ENCODE data around the gene MORN1. TPM values are rescaled to one million over a fixed set of nuclear protein-coding genes. Genes with fewer than 3 reads are reported as not detected.
"Not testable (repeated sequence)": the region's sequence is repeated elsewhere in the genome, so short reads cannot be mapped to it uniquely, and the experiment has no call there.

The MORN1 gene
- total RNA-seq, 4 donors from 2014 or later = 5.0 to 14.6 (median 9.2) TPM

DNA sequence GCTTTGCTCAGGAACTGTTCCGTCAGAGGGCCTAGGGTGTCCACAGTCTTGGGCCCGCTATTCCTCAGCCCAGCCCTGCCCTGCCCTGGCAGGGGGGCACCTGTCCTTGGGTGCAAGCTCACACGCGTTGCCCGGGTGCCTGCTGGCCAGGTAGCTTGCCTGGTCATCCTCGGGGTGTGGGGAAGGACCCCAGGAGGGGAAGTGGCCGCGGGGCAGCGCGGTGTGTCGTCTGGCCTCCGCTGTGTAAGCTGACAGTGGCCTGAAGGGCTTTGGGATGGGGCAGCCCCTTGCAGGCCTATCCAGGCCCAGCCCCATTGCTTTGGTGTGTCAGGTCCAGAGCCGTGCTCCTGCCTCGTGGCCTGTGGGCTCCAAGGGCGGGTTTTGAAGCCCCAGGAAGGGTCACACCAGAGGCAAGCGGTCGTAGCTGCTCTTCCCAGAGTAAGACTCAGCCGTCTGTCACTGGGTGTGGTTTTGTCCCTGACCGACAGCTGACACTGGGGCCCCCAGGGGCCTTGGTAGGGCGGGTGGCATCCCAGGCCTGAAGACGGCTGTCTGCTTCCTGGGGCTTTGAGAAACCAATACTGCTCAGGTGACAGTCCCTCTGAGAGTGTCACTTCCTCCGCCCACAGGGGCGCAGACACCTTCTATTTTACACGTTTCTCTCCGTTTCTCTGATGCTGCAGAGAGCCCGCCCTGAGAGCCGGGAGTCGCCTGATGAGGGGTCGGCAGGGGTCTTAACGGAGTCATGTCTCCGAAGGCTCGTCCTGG lies 91.2 kb downstream of the MORN1 start:
- Histone ChIP-seq H3K4me3 (peak overlapping the region in 1 of 2 donors; percentile 35), H3K27ac (peak overlapping the region; percentile 40 to 86 (median 81)), H3K36me3 (peaks cover 0 to 31% of the 10 kb centered on the region in 2 donors), H3K27me3 (no peaks in the 10 kb centered on the region), H3K9me3 (no peaks in the 10 kb centered on the region), H3K4me1 (peaks cover 0 to 100% (median 59%) of the 10 kb centered on the region in 3 donors)
- ATAC-seq = no peak
- WGBS, 2 donors (ENCODE audit: low coverage in 1 of 2) = no CpG with 5 or more reads among the region's 32 CpGs
- TF ChIP-seq POLR2AphosphoS5 (IDR thresholded peaks at IDR 0.05) (no peak), EP300 (IDR thresholded peaks at IDR 0.05) (no peak), POLR2A (IDR thresholded peaks at IDR 0.05) (no peak)
- TF ChIP-seq, protein P1, sequence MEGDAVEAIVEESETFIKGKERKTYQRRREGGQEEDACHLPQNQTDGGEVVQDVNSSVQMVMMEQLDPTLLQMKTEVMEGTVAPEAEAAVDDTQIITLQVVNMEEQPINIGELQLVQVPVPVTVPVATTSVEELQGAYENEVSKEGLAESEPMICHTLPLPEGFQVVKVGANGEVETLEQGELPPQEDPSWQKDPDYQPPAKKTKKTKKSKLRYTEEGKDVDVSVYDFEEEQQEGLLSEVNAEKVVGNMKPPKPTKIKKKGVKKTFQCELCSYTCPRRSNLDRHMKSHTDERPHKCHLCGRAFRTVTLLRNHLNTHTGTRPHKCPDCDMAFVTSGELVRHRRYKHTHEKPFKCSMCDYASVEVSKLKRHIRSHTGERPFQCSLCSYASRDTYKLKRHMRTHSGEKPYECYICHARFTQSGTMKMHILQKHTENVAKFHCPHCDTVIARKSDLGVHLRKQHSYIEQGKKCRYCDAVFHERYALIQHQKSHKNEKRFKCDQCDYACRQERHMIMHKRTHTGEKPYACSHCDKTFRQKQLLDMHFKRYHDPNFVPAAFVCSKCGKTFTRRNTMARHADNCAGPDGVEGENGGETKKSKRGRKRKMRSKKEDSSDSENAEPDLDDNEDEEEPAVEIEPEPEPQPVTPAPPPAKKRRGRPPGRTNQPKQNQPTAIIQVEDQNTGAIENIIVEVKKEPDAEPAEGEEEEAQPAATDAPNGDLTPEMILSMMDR (IDR thresholded peaks at IDR 0.05) = no peak

DNA sequence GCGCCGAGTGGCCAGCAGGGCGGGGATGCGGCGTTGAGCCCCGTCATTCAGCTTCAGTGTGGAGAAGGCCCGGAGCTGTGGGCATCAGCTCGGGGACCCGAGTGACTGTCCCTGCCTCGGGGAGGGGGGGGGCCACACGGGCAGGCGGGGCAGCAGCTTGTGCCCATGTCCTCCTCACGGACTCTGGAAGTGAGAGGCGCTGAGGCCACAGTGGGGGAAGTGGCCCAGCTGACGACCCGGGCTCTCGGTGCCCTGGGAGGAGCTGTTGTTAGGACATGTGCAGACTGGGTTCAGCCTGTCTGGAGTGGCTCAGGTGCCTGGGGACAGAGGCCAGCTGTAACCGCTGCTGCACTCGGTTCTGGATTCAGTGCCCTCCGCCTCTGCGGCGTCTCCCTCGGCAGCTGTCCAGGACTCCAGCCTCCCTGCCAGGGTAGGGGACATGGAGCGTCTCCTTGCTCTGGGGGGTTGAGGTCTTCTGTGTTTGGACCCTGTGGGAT lies 92.2 kb downstream of the MORN1 start:
- Histone ChIP-seq H3K4me3 (peak overlapping the region in 1 of 2 donors; percentile 1), H3K27me3 (no peaks in the 10 kb centered on the region), H3K4me1 (peaks cover 0 to 100% (median 65%) of the 10 kb centered on the region in 3 donors), H3K9me3 (no peaks in the 10 kb centered on the region), H3K36me3 (peaks cover 0 to 20% of the 10 kb centered on the region in 2 donors), H3K27ac (peak overlapping the region in 3 of 4 donors; percentile 81 to 86 (median 81))
- WGBS, 2 donors (ENCODE audit: low coverage in 1 of 2) = no CpG with 5 or more reads among the region's 24 CpGs
- ATAC-seq = peak; percentile 23
- TF ChIP-seq EP300 (IDR thresholded peaks at IDR 0.05) (no peak), POLR2A (IDR thresholded peaks at IDR 0.05) (no peak), POLR2AphosphoS5 (IDR thresholded peaks at IDR 0.05) (no peak)
- TF ChIP-seq, protein P1 (IDR thresholded peaks at IDR 0.05) = no peak

DNA sequence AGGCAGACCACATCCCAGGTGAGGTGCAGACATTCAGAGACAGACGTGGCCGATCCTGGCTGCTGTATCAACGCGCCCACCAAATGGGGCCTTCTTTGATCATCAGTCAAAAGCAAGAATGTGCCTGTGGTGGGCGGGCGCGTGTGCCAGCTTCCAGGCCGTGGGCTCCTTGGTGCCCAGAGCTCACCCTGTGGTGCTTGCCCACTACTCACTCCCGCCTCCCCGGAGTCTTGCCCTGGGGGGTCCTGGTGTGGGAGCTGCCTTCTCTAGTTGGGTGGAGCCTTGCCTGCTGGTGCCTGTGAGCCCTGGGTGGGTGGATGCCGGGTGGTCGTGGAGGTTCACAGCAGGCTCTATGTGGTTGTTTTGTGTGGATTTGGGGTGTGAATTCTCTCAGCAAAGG lies 92.7 kb downstream of the MORN1 start:
- TF ChIP-seq POLR2A (IDR thresholded peaks at IDR 0.05) = no peak
- Histone ChIP-seq H3K9me3 (no peaks in the 10 kb centered on the region), H3K4me3 (peak overlapping the region in 1 of 2 donors; percentile 1), H3K36me3 (peaks cover 0 to 16% of the 10 kb centered on the region in 2 donors), H3K27me3 (no peaks in the 10 kb centered on the region), H3K4me1 (peaks cover 0 to 100% (median 67%) of the 10 kb centered on the region in 3 donors), H3K27ac (peak overlapping the region in 3 of 4 donors; percentile 81 to 86 (median 81))
- no peak for ATAC-seq
- WGBS, 2 donors (ENCODE audit: low coverage in 1 of 2) = no CpG with 5 or more reads among the region's 12 CpGs

DNA sequence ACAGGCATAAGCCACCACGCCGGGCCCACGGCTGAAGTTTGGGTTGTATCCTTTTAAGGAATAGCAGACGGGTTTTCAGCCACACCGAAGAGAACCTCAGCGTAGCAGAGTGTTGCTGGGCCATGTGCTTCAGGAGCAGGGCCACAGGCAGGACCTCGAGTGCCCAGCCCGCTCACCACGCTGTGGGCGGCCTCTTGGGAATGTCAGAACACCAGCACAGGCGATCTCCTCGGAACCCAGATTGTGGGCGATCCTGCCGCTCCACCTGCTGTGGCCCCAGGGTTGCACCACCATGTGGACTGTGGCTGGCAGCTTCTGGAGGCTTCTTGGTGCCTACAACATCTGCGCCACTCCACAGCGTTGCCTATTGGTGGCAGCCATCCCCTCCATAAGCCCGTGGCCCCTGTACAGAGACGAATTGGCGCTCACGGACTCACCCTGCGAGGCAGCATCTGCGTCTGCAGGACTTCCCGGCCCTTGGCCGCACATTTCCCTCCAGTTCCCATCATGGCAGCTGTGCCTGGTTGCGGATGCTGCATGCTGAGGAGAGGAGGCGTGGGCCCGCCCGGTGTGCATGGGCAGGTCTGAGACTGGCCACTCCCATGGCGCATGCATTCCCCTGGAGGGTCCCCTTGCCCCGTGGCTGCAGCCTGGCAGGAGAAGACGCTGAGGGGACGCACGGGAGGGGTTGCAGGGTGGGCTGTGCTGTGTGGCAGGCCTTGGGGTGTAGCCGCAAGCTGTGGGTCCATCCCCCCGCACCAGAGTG lies 93.9 kb downstream of the MORN1 start:
- ATAC-seq = no peak
- H3K4me1 ChIP-seq = peaks cover 0 to 100% (median 80%) of the 10 kb centered on the region in 3 donors
- H3K4me3 ChIP-seq = no peak overlapping the region
- WGBS, 2 donors (ENCODE audit: low coverage in 1 of 2) = 88% methylated on average over 5 of the region's 35 CpGs; no CpG with 5 or more reads in 1 of the 2 donors
- peak overlapping the region in 2 of 4 donors; percentile 82 to 86 for H3K27ac ChIP-seq
- no peaks in the 10 kb centered on the region for H3K9me3 ChIP-seq
- no peaks in the 10 kb centered on the region for H3K27me3 ChIP-seq
- peaks cover 0 to 4% of the 10 kb centered on the region in 2 donors for H3K36me3 ChIP-seq
- TF ChIP-seq POLR2A (IDR thresholded peaks at IDR 0.05) (no peak), POLR2AphosphoS5 (IDR thresholded peaks at IDR 0.05) (no peak), EP300 (IDR thresholded peaks at IDR 0.05) (no peak)
- TF ChIP-seq, protein P1 (IDR thresholded peaks at IDR 0.05) = no peak

DNA sequence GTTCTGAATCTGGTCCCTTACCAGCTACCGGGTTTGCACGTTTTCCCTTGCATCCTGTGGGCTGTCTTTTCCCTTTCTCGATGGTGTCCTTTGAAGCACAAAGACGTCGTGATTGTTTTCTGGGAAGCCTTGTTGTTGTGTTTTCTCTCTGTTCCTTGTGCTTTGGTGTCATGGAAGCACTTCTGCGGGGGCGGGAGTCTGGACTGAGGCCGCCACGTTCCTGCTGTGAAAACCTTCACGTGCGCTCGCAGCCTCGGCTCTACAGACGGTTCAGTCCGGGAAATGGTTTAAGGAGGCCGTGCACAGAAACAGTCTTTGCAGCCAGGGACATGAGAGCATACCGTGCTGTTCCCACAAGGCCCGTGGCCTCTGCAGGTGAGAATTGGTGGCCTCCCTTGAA lies 94.7 kb downstream of the MORN1 start:
- no peak for ATAC-seq
- 30 to 61% methylated on average over 3 of the region's 18 CpGs for WGBS, 2 donors (ENCODE audit: low coverage in 1 of 2)
- no peaks in the 10 kb centered on the region for H3K9me3 ChIP-seq
- no peak for TF ChIP-seq POLR2AphosphoS5 (IDR thresholded peaks at IDR 0.05)
- TF ChIP-seq POLR2A (IDR thresholded peaks at IDR 0.05) = no peak
- TF ChIP-seq, protein P1 (IDR thresholded peaks at IDR 0.05) = no peak
- no peak for TF ChIP-seq EP300 (IDR thresholded peaks at IDR 0.05)
- no peaks in the 10 kb centered on the region for H3K27me3 ChIP-seq
- peaks cover 0 to 4% of the 10 kb centered on the region in 2 donors for H3K36me3 ChIP-seq
- no peak overlapping the region for H3K4me3 ChIP-seq
- peak overlapping the region in 2 of 4 donors; percentile 82 to 86 for H3K27ac ChIP-seq
- H3K4me1 ChIP-seq = peaks cover 0 to 100% (median 82%) of the 10 kb centered on the region in 3 donors

DNA sequence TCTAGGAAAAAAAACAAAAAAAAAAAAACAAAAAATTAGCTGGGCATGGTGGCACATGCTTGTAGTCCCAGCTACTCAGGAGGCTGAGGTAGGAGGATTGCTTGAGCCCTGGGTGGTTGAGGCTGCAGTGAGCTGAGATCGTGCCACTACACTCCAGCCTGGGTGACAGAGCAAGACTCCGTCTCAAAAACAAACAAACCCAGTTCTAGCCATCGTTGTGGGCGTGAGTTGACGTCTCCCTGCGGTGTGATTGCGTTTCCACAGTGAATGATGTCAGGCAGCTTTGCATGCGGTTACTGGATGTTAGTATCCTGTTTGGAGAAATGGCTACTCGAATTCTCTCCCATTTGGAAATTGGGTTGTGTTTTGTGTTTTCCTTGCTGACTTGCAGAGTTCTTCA lies 95.1 kb downstream of the MORN1 start:
- H3K36me3 ChIP-seq, H3K9me3 ChIP-seq, ATAC-seq, H3K4me3 ChIP-seq, H3K27me3 ChIP-seq: not testable (repeated sequence)
- Histone ChIP-seq H3K4me1 (peaks cover 2 to 100% (median 82%) of the 10 kb centered on the region in 3 donors), H3K27ac (peak overlapping the region in 2 of 4 donors; percentile 82 to 86)
- WGBS, 2 donors (ENCODE audit: low coverage in 1 of 2) = 52 to 56% methylated on average over 7 to 9 of the region's 9 CpGs

All from gastroesophageal sphincter (tissue), 4 donors.